Measurements from ENCODE around the gene SPHKAP. TPM values are rescaled to one million over a fixed set of nuclear protein-coding genes. Genes with fewer than 3 reads are reported as not detected.

SPHKAP gene
- polyA plus RNA-seq, 1 donor (not counting 4 experiments of a cell fraction or from before 2014, with no cell fraction given): not detected

- Histone ChIP-seq H3K4me3 (ENCODE audit: control insufficient read depth in 2 of 3, extremely low read depth in 1 of 3, insufficient read depth in 2 of 3, low read depth in 1 of 3, low read length in 3 of 3) (no peak overlapping the region), H3K9ac (ENCODE audit: control insufficient read depth, extremely low read depth, insufficient read depth, low read length) (no peak overlapping the region), H2AFZ (ENCODE audit: control insufficient read depth, low read length) (no peak overlapping the region), H3K4me2 (ENCODE audit: control insufficient read depth, extremely low read depth, insufficient read depth, low read depth, low read length) (no peak overlapping the region), H3K36me3 (ENCODE audit: control insufficient read depth in 2 of 2, extremely low read depth in 1 of 2, insufficient read depth in 2 of 2, low read length in 2 of 2) (no peaks in the 10 kb centered on the region), H3K9me1 (ENCODE audit: control insufficient read depth, extremely low read depth, insufficient read depth, low read length) (no peaks in the 10 kb centered on the region), H4K20me1 (ENCODE audit: control insufficient read depth, extremely low read depth, insufficient read depth, low read length) (no peaks in the 10 kb centered on the region), H3K79me2 (ENCODE audit: control insufficient read depth, insufficient read depth, low read length) (no peaks in the 10 kb centered on the region), H3K27ac (ENCODE audit: control insufficient read depth, insufficient read depth, low read length) (no peak overlapping the region), H3K9me3 (ENCODE audit: control insufficient read depth, low read depth, low read length) (no peaks in the 10 kb centered on the region), H3K4me1 (ENCODE audit: control insufficient read depth, extremely low read depth, insufficient read depth, low read length) (no peaks in the 10 kb centered on the region), H3K27me3 (ENCODE audit: control insufficient read depth, extremely low read depth, insufficient read depth, low read length) (no peaks in the 10 kb centered on the region)
- dilution Hi-C loops (cut with MboI; ENCODE audit: extremely low pct_ligation_motif_present, low sequenced_read_pairs): no loop called here
- no peak for TF ChIP-seq EZH2 (IDR thresholded peaks at IDR 0.05; ENCODE audit: low read length)
- TF ChIP-seq CTCF (optimal IDR thresholded peaks at IDR 0.05 in 1 of 3, IDR thresholded peaks at IDR 0.05 in 1 of 3, conservative IDR thresholded peaks at IDR 0.05 in 1 of 3; ENCODE audit: extremely low read depth in 1 of 3, insufficient read depth in 2 of 3, low read length in 3 of 3): no peak
- no peak for FAIRE-seq
- no peak for DNase-seq (ENCODE audit: low read depth, low spot score)
Observed at GRCh38 chr2:228015741-228016140, 165.7 kb downstream of the SPHKAP start.

- FAIRE-seq: no peak
- dilution Hi-C loops (cut with MboI; ENCODE audit: extremely low pct_ligation_motif_present, low sequenced_read_pairs): no loop called here
- H3K36me3 ChIP-seq (ENCODE audit: control insufficient read depth in 2 of 2, extremely low read depth in 1 of 2, insufficient read depth in 2 of 2, low read length in 2 of 2): no peaks in the 10 kb centered on the region
Observed at GRCh38 chr2:227996366-227996765, 185.1 kb downstream of the SPHKAP start.

More at GRCh38 chr2:227996366-227996765, 185.1 kb downstream of the SPHKAP start:
- DNase-seq (ENCODE audit: low read depth, low spot score): no peak
- TF ChIP-seq CTCF (optimal IDR thresholded peaks at IDR 0.05 in 1 of 3, IDR thresholded peaks at IDR 0.05 in 1 of 3, conservative IDR thresholded peaks at IDR 0.05 in 1 of 3; ENCODE audit: extremely low read depth in 1 of 3, insufficient read depth in 2 of 3, low read length in 3 of 3) (no peak), EZH2 (IDR thresholded peaks at IDR 0.05; ENCODE audit: low read length) (no peak)
- Histone ChIP-seq H2AFZ (ENCODE audit: control insufficient read depth, low read length) (no peak overlapping the region), H3K9me1 (ENCODE audit: control insufficient read depth, extremely low read depth, insufficient read depth, low read length) (no peaks in the 10 kb centered on the region), H3K4me1 (ENCODE audit: control insufficient read depth, extremely low read depth, insufficient read depth, low read length) (no peaks in the 10 kb centered on the region), H4K20me1 (ENCODE audit: control insufficient read depth, extremely low read depth, insufficient read depth, low read length) (no peaks in the 10 kb centered on the region), H3K4me2 (ENCODE audit: control insufficient read depth, extremely low read depth, insufficient read depth, low read depth, low read length) (no peak overlapping the region), H3K27me3 (ENCODE audit: control insufficient read depth, extremely low read depth, insufficient read depth, low read length) (no peaks in the 10 kb centered on the region), H3K27ac (ENCODE audit: control insufficient read depth, insufficient read depth, low read length) (no peak overlapping the region), H3K9me3 (ENCODE audit: control insufficient read depth, low read depth, low read length) (no peaks in the 10 kb centered on the region), H3K4me3 (ENCODE audit: control insufficient read depth in 2 of 3, extremely low read depth in 1 of 3, insufficient read depth in 2 of 3, low read depth in 1 of 3, low read length in 3 of 3) (no peak overlapping the region), H3K79me2 (ENCODE audit: control insufficient read depth, insufficient read depth, low read length) (no peaks in the 10 kb centered on the region), H3K9ac (ENCODE audit: control insufficient read depth, extremely low read depth, insufficient read depth, low read length) (no peak overlapping the region)

Data from keratinocyte (primary cell).